GM12878 (cell line): ENCODE data around the gene GABRP. TPM values are rescaled to one million over a fixed set of nuclear protein-coding genes. Genes with fewer than 3 reads are reported as not detected.

Experiments used
- ATAC-seq: fragments of 200-7000 bp; cut with Tn5 transposase; 3 replicates; pipeline ENCODE4 v1.9.1; 2020; ENCODE audit warnings: mild to moderate bottlenecking, moderate library complexity
- BruUV-seq: library from RNA; stranded (reverse); fragments of 400-500 nt; replicated peaks from 2 replicates; lab custom pipeline; 2021; lab: Mats Ljungman, UMichigan
- CTCF ChIA-PET: fragments of 300-600 bp; sonication (Branson Sonifier 250); formaldehyde crosslinking; extraction: SDS; loops from one replicate; lab custom pipeline; 2021; ENCODE audit warnings: inconsistent platforms; lab: Yijun Ruan, JAX
- POLR2A ChIA-PET: fragments of 350-600 bp; formaldehyde crosslinking; extraction: SDS; loops from one replicate; lab custom pipeline; 2021; ENCODE audit warnings: inconsistent platforms; lab: Charles Lee
- RAD21 ChIA-PET: fragments of 300-600 bp; sonication (Branson Sonifier 250); formaldehyde crosslinking; loops from one replicate; lab custom pipeline; 2023; ENCODE audit warnings: antibody characterized with exemption; ENCODE audit not compliant: unreplicated experiment; lab: Charles Lee
- SMC1A ChIA-PET: fragments of 300-600 bp; sonication (Branson Sonifier 250); formaldehyde crosslinking; loops from one replicate; lab custom pipeline; 2023; ENCODE audit not compliant: unreplicated experiment, uncharacterized antibody; lab: Charles Lee
- DNase-seq: peaks from one replicate; pipeline ENCODE4 v3.0.0-alpha.2; 2011; ENCODE audit warnings: low read depth, low spot score
- FAIRE-seq: peaks from 3 replicates; lab custom pipeline; 2011; peaks lifted over from hg19 to GRCh38; lab: Jason Lieb, UNC
- H2AFZ ChIP-seq: 2 replicates; pipeline ENCODE4 v1.6.0; 2011; ENCODE audit warnings: low read depth, low read length, control low read depth; ENCODE audit not compliant: control insufficient read depth
- H3K27ac ChIP-seq: 2 replicates; pipeline ENCODE4 v1.5.1; 2011; ENCODE audit warnings: control low read depth; ENCODE audit not compliant: control insufficient read depth, insufficient read depth
- H3K27me3 ChIP-seq, 2 experiments: replicated peaks in 1 of 2; 2 replicates each; pipeline versions ENCODE4 v1.6.0 to v1.6.1; 2011; ENCODE audit warnings: low read length in 1 of 2; ENCODE audit not compliant: control insufficient read depth in 2 of 2, insufficient read depth in 2 of 2
- H3K36me3 ChIP-seq, 2 experiments: 2 replicates each; pipeline ENCODE4 v1.5.1; 2011; ENCODE audit warnings: low read length in 1 of 2; ENCODE audit not compliant: control insufficient read depth in 2 of 2, insufficient read depth in 2 of 2
- H3K4me1 ChIP-seq: 2 replicates; pipeline ENCODE4 v1.6.1; 2011; ENCODE audit warnings: mild to moderate bottlenecking, low read length, moderate library complexity, mixed read lengths; ENCODE audit not compliant: control insufficient read depth, insufficient read depth
- H3K4me2 ChIP-seq: 2 replicates; pipeline ENCODE4 v1.6.0; 2011; ENCODE audit warnings: control low read depth; ENCODE audit not compliant: control insufficient read depth, insufficient read depth
- H3K4me3 ChIP-seq: fragments of 200-600 bp; sonication (generic); 2 replicates; pipeline ENCODE4 v1.5.1; 2016
- H3K79me2 ChIP-seq: 2 replicates; pipeline ENCODE4 v1.6.0; 2011; ENCODE audit warnings: low read length; ENCODE audit not compliant: control insufficient read depth, insufficient read depth
- H3K9ac ChIP-seq: 2 replicates; pipeline ENCODE4 v1.8.0; 2011; ENCODE audit warnings: low read length, control low read depth, mixed read lengths; ENCODE audit not compliant: control insufficient read depth, insufficient read depth
- H3K9me3 ChIP-seq: replicated peaks from 3 replicates; pipeline ENCODE4 v1.5.1; 2011; ENCODE audit warnings: mild to moderate bottlenecking, low read length; ENCODE audit not compliant: control insufficient read depth, insufficient read depth
- H4K20me1 ChIP-seq: 2 replicates; pipeline ENCODE4 v1.6.0; 2011; ENCODE audit not compliant: control insufficient read depth, insufficient read depth
- BCL3 ChIP-seq: IDR thresholded peaks from 2 replicates; pipeline ENCODE4 v1.6.1; 2011; ENCODE audit warnings: borderline replicate concordance, low read depth, mild to moderate bottlenecking, moderate library complexity, low read length; ENCODE audit not compliant: insufficient read depth, poor library complexity, severe bottlenecking
- DPF2 ChIP-seq: fragments of 450-650 bp; IDR thresholded peaks from 2 replicates; pipeline ENCODE4 v1.6.1; 2017; ENCODE audit warnings: mild to moderate bottlenecking
- HDAC2 ChIP-seq: fragments of 200-600 bp; sonication (generic); IDR thresholded peaks from 2 replicates; pipeline ENCODE4 v1.6.1; 2017
- LARP7 ChIP-seq: fragments of 450-650 bp; IDR thresholded peaks from 2 replicates; pipeline ENCODE4 v1.6.1; 2017; ENCODE audit warnings: mild to moderate bottlenecking
- SRF ChIP-seq, 2 experiments: IDR thresholded peaks; 2 replicates each; pipeline ENCODE4 v1.6.1; 2011; ENCODE audit warnings: low read depth in 2 of 2, low read length in 2 of 2, mild to moderate bottlenecking in 1 of 2, moderate library complexity in 1 of 2
- TCF12 ChIP-seq: IDR thresholded peaks from 2 replicates; pipeline ENCODE4 v1.6.1; 2011; ENCODE audit warnings: low read depth, mild to moderate bottlenecking, low read length
- USF2 ChIP-seq: IDR thresholded peaks from 2 replicates; pipeline ENCODE4 v1.6.1; 2011; ENCODE audit warnings: low read depth, low read length, improper control_type of control experiment, borderline replicate concordance
- WRNIP1 ChIP-seq: IDR thresholded peaks from 2 replicates; pipeline ENCODE4 v1.6.1; 2011; ENCODE audit warnings: low read depth, low read length, improper control_type of control experiment, borderline replicate concordance
- WGBS: methylation state at CpG from one replicate; pipeline ENCODE4 v1.1.6; 2016; ENCODE audit warnings: low lambda C conversion rate; ENCODE audit not compliant: insufficient replicate concordance, insufficient coverage; ENCODE audit errors: missing lambda C conversion rate; 5-methylcytosine and 5-hydroxymethylcytosine counted together
- in situ Hi-C: fragments of 300-500 bp; cut with MboI; formaldehyde crosslinking; loops from 9 replicates; pipeline ENCODE4 v1.14.3; 2018; ENCODE audit warnings: mixed read lengths
- intact Hi-C: fragments of 100-400 bp; cut with micrococcal nuclease; formaldehyde crosslinking; loops from one replicate; pipeline ENCODE4 v1.14.2; 2022; ENCODE audit not compliant: unreplicated experiment
- polyA plus RNA-seq, 11 experiments: library from polyadenylated mRNA; depleted of rRNA in 4 of 11; unstranded in 6 of 11; stranded (reverse) in 5 of 11; fragments of >200 nt; fragmentation: Nextera tagmentation in 4 of 11; fragmentation: Illumina TruSeq in 1 of 11; extraction: Ambion mirVana in 4 of 11; extraction: Trizol in 1 of 11; gene quantifications; 1 replicate in 1 of 11; 2 replicates in 10 of 11; pipeline versions ENCODE4 v1.2.1 to v1.2.3, GENCODE V29; 2011 to 2016; ENCODE audit warnings: inconsistent platforms in 2 of 11, missing spikeins in 2 of 11, low read depth in 1 of 11
- total RNA-seq, 4 experiments: library from RNA; depleted of rRNA in 3 of 4; stranded (reverse); fragments of >200 nt in 3 of 4; fragmentation: Illumina TruSeq in 1 of 4; extraction: Trizol in 1 of 4; gene quantifications; 2 replicates each; pipeline versions ENCODE4 v1.2.1 to v1.2.3, GENCODE V29; 2013 to 2021
- TF ChIP-seq, protein P1 (sequence below): IDR thresholded peaks from 2 replicates; pipeline ENCODE4 v1.6.1; 2011; ENCODE audit warnings: low read depth, mild to moderate bottlenecking, low read length, moderate library complexity, borderline replicate concordance; ENCODE audit errors: extremely low read depth

The GABRP gene
- total and polyA plus RNA-seq, 10 of the 15 experiments (the other 5 are each of a cell fraction or from before 2014, with no cell fraction given): 0.04 TPM; not detected in 9

- no peak overlapping the region for H3K4me2 ChIP-seq
- ChIA-PET RAD21 (no interaction called here), POLR2A (interaction anchor here (0.6 kb wide), 1 partner anchor 541 kb away, joined by 6 read pairs; no protein-coding TSS in a partner anchor), CTCF (interaction anchor here (1.1 to 1.7 kb wide), 2 partner anchors 33 to 43 kb away, joined by 4 to 5 read pairs; no protein-coding TSS in a partner anchor), SMC1A (interaction anchor here (0.7 to 2.8 kb wide), 3 partner anchors 9 to 43 kb away, joined by 3 to 13 read pairs (median 4); no protein-coding TSS in a partner anchor)
- peak; percentile 27 for FAIRE-seq
- no peak overlapping the region for H3K4me3 ChIP-seq
- no peaks in the 10 kb centered on the region for H3K4me1 ChIP-seq
- 22% methylated on average over 11 of the region's 11 CpGs for WGBS
- intact Hi-C loops: no loop called here
- no peak for TF ChIP-seq SRF (IDR thresholded peaks at IDR 0.05; ENCODE audit: low read depth in 2 of 2, low read length in 2 of 2)
- no peak for TF ChIP-seq TCF12
- TF ChIP-seq DPF2: no peak
- no peak for TF ChIP-seq USF2
- TF ChIP-seq, protein P1, sequence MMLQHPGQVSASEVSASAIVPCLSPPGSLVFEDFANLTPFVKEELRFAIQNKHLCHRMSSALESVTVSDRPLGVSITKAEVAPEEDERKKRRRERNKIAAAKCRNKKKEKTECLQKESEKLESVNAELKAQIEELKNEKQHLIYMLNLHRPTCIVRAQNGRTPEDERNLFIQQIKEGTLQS: no peak
- no peak for TF ChIP-seq HDAC2
- no peak for TF ChIP-seq BCL3
- TF ChIP-seq WRNIP1: no peak
- TF ChIP-seq LARP7: no peak
- H4K20me1 ChIP-seq: no peaks in the 10 kb centered on the region
- no peaks in the 10 kb centered on the region for H3K9me3 ChIP-seq
- H3K27me3 ChIP-seq: peaks cover 0 to 2% of the 10 kb centered on the region in 2 experiments; a peak in 2 of 4 replicates
- H3K27ac ChIP-seq: no peak overlapping the region
- H2AFZ ChIP-seq: no peak overlapping the region
- no peak overlapping the region for H3K9ac ChIP-seq
- DNase-seq: no peak
- no peaks in the 10 kb centered on the region for H3K36me3 ChIP-seq
- ATAC-seq: no peak
- BruUV-seq: no TSS peak
- no peaks in the 10 kb centered on the region for H3K79me2 ChIP-seq
- in situ Hi-C loops: no loop called here
Observed at GRCh38 chr5:170788626-170789304, 5.2 kb downstream of the GABRP start.
